Gastroesophageal sphincter (tissue), 3 donors: Measurements from ENCODE around the gene VCX.

ENCODE experiments used
- EP300 ChIP-seq: sonication (generic); formaldehyde crosslinking; IDR thresholded peaks from one replicate; pipeline ENCODE4 v1.6.1; 2017; ENCODE audit warnings: antibody characterized with exemption, mild to moderate bottlenecking
- POLR2AphosphoS5 ChIP-seq: sonication (generic); formaldehyde crosslinking; IDR thresholded peaks from one replicate; pipeline ENCODE4 v1.6.1; 2017; ENCODE audit warnings: antibody characterized with exemption
- TF ChIP-seq, protein P1 (sequence below), 4 experiments: fragments of 200-600 bp in 2 of 4; fragments of 450-650 bp in 2 of 4; sonication (generic) in 1 of 4; IDR thresholded peaks; one replicate each; pipeline ENCODE4 v1.5.1; 2017 to 2019; ENCODE audit warnings: antibody characterized with exemption in 4 of 4, mild to moderate bottlenecking in 2 of 4, moderate library complexity in 2 of 4

DNA sequence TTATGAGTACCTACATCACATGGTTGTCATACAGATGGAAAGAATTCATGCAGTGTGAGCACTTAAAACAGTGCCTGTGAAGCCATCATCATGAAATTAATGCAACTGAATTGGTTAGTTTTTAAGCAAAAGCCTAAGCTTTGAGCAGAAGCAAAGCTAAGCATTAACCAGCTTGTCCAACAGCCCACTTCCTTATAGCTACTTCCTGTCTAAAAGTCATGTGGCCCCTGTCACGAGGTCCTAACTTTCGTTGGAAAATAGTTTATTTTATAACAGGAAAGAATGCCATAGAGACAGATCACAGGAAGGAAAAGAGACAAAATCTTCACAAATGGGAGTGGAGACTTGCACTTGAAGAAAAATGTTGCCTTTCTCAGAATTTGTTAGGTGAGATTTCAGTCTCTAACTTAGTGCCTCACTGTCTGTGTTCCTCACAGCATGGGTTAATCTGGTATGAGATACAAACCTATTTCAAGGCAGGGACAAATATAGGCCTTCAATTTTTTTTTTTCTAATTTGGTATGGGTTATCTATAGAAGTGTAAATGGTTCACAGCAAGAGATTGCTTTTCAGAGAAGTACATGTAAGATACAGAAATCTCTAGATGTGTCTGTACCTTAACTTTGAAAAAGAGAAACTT, 27.7 kb upstream of the VCX start:
- TF ChIP-seq POLR2AphosphoS5 (no peak), EP300 (no peak)
- TF ChIP-seq, protein P1, sequence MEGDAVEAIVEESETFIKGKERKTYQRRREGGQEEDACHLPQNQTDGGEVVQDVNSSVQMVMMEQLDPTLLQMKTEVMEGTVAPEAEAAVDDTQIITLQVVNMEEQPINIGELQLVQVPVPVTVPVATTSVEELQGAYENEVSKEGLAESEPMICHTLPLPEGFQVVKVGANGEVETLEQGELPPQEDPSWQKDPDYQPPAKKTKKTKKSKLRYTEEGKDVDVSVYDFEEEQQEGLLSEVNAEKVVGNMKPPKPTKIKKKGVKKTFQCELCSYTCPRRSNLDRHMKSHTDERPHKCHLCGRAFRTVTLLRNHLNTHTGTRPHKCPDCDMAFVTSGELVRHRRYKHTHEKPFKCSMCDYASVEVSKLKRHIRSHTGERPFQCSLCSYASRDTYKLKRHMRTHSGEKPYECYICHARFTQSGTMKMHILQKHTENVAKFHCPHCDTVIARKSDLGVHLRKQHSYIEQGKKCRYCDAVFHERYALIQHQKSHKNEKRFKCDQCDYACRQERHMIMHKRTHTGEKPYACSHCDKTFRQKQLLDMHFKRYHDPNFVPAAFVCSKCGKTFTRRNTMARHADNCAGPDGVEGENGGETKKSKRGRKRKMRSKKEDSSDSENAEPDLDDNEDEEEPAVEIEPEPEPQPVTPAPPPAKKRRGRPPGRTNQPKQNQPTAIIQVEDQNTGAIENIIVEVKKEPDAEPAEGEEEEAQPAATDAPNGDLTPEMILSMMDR (IDR thresholded peaks at IDR 0.05), result no peak
